ENCODE results near the gene HOXB3.

Gene HOXB3

DNA sequence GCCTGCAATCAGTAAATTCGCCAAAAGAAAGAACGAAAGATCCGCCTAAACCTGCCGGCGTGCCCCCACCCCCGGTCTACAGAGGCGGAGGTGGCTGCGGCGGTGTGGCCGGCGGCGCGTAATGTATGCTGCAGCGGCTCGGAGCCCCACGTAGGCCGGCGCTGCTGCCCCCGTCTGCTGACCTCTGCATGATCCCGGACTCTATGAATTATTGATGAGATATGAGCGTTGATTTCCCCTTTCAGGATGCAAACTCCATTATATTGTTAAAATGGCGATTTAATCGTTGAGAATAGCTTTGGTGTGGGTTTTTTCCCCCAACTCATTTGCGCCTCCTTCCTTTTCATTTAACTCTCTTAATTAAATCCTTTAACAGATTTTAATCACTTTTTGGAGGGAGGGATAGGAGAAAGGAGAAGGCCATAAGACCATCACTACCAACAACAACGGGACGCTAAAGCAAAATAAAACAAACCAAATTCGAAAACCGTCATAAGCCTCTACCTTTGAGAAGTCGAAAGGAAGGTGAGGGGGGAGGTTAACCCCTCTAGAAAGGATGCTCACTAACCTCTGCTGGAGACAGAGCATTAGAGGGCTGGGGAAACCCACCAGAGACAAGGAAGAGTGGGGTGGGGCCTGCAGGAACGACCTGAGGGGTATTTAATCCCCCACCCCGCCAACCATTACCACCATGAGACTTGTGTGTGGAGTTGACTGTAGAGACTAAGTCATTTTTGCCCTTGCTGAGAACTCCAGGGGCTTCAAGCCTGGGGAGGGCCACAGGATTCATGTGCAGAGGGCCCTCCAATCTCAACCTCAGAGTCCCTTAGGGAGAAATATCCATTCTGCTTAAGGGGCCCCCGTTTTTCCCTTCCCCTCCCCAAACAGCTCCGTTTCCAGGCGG is 3.4 kb downstream of the HOXB3 start:
- DNase-seq (ENCODE audit: low read depth), result no peak

DNA sequence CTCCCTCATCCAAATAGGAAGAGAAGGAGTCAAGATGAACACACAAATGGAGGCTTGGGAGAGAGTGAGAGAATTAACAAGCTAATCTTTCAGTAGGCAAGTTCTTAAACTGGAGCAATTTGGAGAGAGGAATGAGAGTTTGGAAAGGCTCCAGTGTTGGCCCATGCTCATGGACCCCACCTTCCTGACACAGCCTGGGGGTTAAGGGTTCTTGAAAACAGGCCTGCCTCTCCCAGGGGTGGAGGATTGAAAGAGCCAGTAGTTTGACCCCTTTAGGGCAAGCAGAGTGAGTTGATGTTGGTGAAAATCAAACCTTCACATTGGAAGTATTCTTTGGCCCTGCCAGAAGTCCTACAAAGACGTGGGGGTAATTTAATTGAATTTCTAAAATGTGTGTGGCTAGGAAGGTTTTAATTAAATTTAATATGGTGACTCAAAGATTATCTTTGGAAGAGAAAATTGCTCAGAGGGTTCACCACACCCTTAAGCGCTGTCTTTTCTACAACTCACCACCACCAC is 5.8 kb downstream of the HOXB3 start:
- no peak for DNase-seq (ENCODE audit: low read depth)

DNA sequence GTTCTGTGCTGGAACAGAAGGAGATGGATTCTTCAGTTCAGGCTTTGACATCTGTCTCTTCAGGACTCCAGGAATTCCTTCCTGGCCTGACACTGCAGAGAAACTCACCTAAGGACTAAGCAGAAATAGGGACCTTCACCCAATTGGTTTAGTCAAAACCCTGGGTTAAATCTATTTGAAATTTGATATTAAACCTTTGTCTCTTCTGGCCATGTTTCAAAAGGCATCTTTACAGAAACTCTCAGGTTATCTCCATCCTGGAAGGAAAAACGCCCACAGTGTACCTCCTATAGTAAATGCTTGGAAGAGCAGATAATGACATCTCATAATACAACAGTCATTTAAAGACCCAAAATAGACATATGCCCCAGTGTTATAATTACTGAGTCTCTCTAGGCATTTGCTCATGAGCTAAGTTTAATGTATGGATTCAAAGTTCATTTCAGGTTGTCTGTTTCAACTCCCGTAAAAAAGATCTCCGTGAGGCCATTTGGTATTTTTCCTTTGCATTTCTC is 6.3 kb downstream of the HOXB3 start:
- DNase-seq (ENCODE audit: low read depth), result no peak

DNA sequence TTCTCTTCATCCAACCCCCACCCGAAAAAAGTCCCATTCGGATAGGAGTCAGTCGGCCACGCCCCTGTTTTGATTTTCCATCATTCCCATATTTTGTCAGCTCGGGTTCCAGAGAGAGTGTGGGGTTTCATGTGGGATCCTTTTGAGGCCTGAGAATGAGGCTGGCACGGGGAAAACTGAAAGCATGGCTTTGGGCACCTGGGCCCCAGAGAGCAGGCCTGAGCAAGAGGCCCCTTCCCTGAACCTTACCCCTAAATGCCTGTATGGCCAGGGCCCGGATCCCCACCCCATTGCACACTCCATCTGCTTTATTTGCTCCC is 7.3 kb downstream of the HOXB3 start:
- DNase-seq (ENCODE audit: low read depth), result no peak

DNA sequence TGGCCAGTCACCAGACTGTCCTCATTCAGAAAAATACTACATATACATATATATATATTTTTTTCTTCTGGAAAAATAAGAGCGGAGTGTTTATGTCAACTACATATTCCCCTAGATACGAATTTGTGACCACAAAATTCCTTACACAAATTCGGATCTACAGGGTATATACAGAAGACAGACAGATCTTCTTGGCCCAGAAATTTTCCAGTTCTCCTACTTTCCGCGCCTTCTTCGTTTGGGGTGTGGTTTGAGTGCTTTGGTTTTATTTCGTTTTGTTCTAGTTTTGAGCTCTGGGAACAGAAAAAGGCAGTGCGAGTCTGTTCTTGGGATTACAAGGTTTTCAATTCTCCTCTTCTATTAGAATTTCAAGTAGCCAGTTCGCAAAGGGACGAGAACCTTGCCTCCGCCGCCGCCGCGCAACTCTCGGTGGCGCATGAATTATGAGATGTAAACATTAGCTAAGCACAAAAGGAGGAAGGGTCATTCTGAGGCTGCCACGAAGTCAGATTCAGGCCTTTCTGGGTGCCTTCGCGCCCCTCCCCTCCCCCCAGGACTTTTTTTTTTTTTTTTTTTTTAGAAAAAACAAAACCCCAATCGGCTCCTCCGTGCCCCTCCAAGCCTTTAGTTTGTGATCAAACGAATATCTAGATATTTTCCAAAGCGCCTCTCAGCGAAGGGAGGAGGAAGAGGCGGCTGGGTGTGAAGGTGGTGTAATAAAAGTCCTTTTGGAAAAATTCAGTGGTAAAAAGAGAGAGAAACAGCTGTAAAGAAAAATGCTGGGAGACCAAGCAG is 10.1 kb downstream of the HOXB3 start:
- DNase-seq (ENCODE audit: low read depth), result no peak

DNA sequence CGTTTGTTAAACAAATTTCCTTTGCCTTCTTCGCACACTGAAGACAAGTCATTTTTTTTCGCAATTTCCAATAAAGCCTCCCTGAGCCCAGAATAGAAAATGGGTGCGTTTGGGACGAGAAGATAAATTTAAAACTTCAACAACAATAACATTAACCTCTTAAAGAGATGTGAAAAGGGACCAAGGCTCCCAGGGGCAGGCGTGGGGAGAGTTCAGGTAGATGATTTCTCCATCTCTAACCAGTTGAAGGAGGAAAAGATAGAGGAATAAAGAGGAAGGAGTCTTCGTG is 10.6 kb downstream of the HOXB3 start:
- no peak for DNase-seq (ENCODE audit: low read depth)

DNA sequence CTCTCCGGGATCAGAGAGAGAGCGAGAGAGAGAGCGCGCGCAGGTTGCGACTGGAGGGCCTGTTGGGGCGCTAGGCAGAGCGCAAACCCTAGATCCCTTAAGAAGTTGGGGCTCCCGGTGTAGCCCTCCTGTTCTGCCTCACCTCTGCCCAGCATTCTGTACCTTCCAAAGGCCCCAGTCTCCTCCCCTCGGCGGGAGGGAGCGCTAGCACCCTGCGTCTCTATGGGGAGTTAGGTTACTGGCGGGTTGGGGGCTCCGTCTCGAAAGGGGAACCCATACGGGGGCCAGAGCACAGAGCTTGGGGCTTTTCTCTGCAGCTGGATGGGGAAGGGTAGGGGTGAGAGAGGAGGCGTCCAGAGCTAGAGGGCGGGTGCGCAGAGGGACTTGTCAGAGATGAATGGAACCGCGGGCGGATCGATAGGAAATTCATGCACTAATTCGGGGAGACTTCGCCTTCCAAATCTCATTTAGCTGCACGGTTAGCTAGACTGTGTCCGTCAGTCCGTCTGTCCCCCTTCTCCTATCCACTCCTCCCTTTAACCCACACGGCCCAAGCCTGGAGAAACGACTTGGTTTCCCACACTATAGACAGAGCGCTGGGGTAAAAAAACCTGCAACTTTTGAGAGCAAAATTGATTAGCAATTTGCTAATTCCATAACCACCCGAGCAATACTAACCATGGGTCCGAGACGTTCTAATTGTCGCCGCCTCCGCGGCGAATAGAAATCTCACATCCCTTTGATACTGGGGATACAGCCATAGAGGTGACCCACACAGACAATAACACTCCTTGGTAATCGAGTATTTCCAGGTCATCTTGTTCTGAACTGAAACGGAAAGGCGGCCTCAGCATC is 11.2 kb downstream of the HOXB3 start:
- DNase-seq (ENCODE audit: low read depth), result no peak

DNA sequence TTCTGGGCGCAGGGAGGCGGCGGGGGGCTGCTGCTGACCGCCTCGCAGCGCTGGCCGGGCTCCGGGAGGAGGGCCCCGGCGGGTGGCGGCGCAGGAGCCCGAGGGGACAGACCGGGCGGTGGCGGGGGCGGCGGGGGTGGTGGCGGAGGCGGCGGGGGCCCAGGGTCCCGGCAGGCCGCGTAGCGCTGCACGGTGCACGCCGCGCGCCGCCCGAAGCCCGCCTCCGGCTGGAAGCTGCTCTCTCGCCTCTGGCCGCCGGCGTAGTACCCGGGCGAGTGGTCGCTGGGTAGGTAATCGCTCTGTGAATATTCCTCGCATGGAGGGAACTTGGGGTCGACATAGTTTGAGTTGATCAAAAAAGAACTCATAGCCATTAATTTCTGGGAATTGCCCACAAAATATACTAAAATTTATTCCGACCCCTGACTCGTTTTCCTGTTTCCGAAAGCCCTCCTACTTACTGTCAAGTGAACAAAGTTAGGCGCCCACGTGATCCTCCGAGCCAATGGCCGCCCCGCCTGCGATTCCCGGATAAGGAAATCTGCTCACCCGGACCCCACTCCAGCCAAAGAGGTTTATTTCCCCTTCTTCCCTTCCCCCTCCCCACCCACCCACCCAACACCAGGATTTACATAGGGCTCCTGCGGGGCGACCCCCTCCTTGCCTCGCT is 12.0 kb downstream of the HOXB3 start, which contains the start of gene HOXB4:
TSS of gene HOXB4 (minus strand) at position 405 of the 670 bp plus-strand sequence. CDS start at position 374, 31 bp downstream.
- no peak for DNase-seq (ENCODE audit: low read depth)

DNA sequence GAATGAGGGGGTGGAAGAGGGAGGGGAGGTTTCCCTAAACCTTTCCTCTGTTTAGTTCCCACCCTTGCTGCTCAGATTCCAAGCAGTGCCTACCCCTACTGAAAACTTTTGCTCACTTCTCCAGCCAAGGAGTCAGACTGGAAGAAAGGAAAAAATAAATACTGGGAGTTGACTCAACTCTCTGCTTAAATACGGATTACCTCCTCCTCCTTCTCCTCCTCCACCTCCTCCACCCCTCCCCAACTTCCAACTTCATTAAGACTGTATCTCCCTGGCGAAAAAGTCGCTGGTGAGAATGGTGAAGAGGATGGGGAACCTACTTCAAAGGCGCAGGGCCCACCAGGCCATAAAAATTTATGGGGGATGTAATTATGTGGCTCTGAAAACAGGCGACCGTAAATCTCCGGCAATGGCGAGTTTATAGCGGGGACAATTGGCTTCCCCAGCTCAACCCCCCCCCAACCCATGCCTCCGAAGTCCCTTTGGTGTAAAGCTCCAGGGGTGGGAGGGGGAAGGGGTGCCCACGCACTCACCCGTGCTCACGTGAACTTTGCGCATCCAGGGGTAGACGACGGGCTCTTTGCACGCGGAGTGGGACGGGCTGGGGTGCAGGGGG is 12.6 kb downstream of the HOXB3 start:
- no peak for DNase-seq (ENCODE audit: low read depth)

DNA sequence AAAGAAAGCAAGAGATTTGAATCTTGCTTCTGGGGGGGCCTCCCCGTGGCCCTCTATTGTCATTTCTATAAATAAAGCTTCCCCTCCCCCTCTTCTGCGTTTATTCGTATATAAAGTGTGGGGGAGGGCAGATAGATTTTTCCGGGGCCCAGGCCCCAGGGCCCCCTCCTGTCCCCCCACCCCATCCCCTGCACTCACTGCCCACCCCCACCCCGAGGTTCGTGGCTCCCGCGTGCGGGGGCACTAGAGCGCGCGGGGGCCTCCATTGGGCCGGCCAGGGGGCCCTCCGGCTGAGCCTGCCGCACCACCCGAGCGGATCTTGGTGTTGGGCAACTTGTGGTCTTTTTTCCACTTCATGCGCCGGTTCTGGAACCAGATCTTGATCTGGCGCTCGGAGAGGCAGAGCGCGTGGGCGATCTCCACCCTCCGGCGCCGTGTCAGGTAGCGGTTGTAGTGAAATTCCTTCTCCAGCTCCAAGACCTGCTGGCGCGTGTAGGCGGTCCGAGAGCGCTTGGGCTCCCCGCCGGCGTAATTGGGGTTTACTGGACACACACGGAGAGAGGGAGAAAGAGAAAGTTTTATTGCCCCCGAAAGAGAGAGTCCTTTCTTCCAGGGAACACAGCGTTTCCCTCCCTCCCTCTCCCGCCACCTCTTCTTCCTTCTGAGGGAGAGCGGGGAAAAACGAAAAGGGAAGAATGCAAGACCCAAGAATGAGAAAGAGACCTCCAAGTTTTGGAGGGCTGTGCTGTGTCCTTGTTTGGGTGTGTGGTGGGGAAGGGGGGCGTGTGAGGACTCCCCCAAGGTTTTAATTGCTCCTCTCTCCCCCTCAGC is 13.3 kb downstream of the HOXB3 start:
- no peak for DNase-seq (ENCODE audit: low read depth)

DNA sequence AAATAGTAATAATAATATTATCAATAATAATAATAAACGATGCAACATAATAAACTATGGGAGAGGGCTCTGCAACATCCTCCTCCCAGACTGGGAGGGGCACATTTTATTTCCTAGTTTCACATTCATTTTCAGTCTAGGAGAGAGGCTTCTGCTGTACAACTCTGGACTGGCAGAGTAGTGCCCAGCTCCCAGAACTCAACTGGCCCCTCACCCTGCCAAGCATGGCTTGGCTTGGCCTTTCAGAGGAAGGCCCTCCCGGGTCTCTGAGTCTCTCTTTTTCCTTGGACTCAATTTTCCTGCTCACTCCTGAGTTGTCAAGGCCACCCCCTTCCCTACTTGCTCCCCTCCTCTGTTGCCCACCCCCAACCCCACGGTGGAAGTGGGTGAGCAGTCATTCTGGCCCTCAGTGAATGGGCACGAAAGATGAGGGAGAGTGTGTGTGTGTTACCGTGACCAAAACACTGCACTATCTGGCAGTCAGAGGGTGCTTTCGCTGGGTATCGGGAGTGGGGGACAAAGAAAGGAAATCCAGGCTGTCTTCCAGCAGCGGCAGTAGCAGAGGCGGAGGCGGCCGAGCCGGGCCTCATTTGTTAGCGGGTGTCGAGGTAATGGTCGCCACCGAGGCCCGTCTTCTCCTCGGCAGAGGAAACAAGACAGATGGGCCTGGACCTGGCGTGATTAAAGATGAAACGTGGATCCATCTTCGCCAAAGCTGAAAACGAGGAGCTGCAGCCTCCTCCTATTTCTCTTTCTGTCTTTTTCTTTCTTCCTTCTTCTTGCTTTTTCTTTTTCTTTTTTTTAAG is 14.2 kb downstream of the HOXB3 start:
- no peak for DNase-seq (ENCODE audit: low read depth)

DNA sequence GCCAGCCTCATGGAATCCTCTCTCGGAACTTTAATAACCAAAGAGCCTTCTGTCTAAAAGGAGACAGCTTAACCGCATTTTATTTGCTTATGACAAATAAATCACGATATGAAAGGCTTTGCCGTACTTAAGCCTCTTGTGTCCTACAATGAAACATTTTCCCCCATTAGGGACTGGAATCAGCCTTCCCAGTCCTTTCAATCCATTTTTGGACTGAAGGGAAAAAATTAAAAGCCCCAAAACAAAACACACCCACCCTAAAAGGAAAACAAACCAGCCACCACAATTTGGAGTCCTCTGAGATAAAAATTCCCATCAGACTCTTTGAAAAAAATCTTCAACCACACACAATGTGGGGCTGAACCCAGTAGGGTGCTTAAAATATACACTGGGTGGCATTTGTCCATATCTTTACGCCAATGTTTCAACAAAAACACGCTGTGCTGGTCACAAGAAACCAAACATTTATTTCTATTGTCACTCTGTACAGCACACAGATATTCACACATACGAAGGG is 14.9 kb downstream of the HOXB3 start:
- DNase-seq (ENCODE audit: low read depth), result no peak

DNA sequence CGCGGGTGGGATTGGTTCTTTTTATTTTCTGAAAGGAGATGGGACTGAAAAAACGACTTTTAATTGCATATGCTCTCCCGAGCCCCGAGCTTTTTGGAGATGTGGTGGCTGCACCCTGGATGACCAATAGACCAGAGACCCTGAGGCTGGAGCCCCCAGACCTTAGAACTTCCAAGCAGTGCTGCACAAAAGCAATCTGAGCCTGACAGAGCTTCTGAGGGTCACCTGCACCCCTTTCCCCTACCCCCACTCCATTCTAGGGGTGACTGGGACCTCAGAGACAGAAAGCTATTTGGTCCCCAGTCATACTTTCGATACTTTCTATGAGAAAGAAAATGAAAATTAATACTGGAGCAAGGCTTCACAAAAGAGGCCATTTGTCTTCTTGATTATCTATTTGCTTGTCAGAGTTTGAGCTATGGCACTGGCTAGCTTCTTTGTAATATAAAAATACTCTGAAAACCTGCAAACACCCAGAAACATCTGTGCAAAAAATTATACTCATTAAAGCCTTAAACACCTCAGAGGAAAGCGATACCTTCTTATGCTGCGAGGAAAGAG is 15.5 kb downstream of the HOXB3 start:
- DNase-seq (ENCODE audit: low read depth), result no peak

DNA sequence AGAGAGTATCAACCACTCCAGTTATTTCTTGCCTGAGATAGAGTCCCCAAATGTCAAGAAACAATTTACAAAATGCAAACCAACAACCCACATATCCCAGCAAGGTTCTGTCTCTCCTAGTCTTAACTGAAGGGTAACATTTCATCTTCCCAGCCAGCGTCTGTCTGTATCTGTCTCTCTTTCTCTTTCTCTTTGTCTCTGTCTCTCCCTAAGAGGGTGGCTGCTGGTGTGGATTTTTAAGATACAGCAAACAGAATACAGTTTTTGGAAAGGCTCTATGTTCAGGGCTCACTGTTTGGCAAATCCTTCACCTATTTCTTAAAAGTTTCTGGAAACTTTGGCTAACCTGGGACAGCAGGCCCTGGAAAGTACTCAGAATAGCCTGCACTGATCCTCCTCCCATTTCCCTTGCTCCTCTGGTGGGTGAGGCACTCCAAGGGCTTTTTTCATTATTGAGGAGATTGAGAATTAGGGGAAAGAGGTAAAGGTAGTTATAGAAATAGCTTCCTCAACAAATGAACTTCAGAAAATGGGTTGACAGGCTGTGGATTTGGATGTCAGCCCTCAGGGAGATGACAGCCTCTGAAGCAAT is 18.1 kb downstream of the HOXB3 start:
- no peak for DNase-seq (ENCODE audit: low read depth)

DNA sequence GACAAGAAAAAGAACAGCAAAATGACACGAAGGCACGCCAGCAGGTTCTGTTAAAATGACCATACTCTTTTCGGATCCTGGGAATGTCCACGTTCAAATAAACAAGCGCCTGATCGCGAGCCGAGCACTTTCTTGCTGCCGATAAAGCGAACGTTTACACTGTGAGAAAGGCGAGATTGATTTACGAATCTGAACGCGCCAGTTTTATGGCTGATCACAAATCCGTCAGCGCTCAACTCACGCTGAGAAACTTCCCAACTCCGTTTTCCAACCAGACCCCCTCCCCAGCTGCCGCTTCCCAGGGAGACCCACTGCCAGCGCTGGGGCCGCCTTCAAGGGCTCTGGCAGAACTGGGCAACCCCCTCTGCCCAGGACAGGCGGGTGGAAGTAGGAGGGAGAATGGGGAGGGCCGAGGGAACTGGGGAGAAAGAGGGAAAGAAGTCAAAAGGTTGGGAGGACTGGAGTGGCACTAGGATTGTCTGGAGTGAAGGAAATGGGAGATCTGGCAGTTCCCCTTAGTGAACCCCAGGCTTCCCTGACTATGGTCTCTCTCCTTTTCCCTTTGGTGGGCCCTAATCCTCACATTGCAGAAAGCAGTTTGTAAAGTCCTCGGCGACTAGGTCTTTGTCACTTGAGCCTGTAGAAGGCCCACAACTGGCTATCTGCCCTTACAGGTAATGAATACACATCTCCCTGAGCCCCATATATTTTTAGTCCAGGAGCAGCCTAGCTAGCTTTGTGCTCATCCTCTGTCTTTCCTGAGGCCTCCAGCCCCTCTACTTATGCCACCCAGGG is 18.8 kb downstream of the HOXB3 start:
- no peak for DNase-seq (ENCODE audit: low read depth)

DNA sequence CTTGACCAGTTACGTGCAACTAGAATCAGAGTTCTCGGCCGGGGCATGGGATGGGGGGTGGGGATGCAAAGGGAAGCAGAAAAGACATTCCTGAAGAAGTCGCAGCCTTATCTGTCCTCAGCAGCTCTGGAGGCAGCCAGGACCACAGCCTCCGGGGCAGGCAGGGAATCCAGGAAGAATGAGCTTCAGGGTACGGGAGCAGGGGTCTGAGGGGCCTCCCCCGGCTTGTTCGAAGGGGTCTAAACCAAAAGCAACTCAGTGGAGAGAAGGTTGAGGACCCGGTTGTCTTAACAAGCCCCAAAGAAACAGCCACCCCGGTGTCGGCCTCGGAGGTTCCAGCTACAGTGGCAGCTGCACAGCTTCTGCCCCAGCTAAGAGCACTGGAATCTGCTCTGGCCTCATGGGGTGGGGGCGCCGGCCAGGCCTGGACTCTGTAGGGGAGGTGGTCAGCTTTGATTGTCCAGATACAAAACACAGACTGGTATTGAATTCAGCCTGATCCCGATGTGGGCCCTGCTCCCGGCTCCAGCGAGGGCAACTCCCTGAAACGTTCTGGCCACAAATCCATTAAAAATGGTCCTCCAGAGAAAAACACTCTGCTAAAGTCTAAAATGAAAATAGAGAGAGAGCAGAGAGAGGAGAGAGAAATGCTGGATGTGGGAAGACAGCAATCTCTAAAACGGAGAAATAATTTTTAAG is 19.6 kb downstream of the HOXB3 start:
- DNase-seq (ENCODE audit: low read depth), result no peak

Measured in stimulated activated CD8-positive, alpha-beta memory T cell treated with anti-CD3 and anti-CD28 coated beads, Interleukin-7, amount 100 ng/mL, for 24 hours (primary cell).